Fibroblast of mammary gland (primary cell): Measurements from ENCODE around the gene ICE2.

ENCODE experiments used
- DNase-seq: peaks from one replicate; pipeline ENCODE4 v3.0.0-alpha.2; 2010; ENCODE audit warnings: low read depth
- H3K4me3 ChIP-seq: 2 replicates; pipeline ENCODE4 v1.5.1; 2011; ENCODE audit warnings: low read depth, mild to moderate bottlenecking, low read length, moderate library complexity; ENCODE audit not compliant: control insufficient read depth
- CTCF ChIP-seq: conservative IDR thresholded peaks from 2 replicates; pipeline ENCODE4 v1.5.1; 2011; ENCODE audit warnings: low read depth, low read length, inconsistent platforms; ENCODE audit not compliant: control insufficient read depth, insufficient read depth

The ICE2 gene

DNA sequence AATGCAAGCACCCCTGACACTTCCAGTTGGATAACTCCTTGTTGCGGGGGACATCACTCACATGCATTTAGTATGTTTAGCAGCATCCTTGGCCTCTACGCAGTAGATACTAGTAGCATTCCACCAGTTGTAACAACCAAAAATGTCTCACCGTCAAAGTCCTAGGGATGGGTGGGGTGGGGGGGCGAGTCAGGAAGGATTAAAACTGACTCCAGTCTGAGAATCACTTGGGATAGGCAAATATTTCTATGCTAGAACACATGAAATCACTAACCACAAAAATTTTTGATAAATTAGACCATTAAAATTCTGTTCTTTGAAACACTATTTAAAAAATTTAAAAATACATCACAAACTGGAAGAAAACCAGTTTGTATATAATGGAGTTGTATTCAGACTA, 18.0 kb downstream of the ICE2 start:
- DNase-seq = no peak
- TF ChIP-seq CTCF = no peak
- H3K4me3 ChIP-seq = no peak overlapping the region

DNA sequence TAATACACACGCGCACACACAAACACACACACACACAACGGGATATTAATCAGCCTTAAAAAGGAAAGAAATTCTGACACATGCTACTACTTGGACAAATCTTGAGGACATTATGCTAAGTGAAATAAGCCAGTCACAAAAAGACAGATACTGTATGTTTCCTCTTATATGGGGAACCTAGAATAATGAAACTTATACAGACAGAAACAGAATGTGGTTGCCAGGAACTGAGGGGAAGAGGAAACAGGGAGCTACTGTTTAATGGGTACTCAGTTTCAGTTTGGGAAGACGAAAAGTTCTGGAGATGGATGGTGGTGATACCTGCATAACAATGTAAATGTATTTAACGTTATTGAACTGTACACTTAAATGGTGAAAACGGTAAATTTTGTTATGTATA, 20.2 kb downstream of the ICE2 start:
- DNase-seq = no peak
- no peak for TF ChIP-seq CTCF
- no peak overlapping the region for H3K4me3 ChIP-seq

DNA sequence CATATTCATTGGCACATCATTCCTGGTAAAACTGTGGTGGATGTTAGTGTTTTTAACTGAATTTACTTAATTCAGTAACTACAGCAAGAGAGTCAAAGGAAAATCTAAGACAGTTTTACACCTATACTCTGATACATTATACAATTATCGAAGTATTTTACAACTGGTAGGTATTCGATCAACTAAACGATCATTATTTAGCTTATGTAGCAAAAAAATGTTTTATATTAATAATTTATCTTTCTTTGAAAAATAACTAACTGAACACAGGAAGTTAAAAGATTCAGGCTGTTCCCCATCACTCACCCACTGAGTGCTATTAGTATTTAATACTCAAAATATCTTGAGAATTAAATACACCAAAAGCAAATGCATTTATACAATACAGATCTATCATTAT, 21.0 kb downstream of the ICE2 start:
- TF ChIP-seq CTCF = no peak
- DNase-seq = no peak
- no peak overlapping the region for H3K4me3 ChIP-seq

- TF ChIP-seq CTCF = no peak
- no peak overlapping the region for H3K4me3 ChIP-seq
- no peak for DNase-seq
Observed at GRCh38 chr15:60454824-60455223, 24.1 kb downstream of the ICE2 start.

- no peak for DNase-seq
- no peak overlapping the region for H3K4me3 ChIP-seq
- no peak for TF ChIP-seq CTCF
Observed at GRCh38 chr15:60448668-60449360, 30.1 kb downstream of the ICE2 start.

DNA sequence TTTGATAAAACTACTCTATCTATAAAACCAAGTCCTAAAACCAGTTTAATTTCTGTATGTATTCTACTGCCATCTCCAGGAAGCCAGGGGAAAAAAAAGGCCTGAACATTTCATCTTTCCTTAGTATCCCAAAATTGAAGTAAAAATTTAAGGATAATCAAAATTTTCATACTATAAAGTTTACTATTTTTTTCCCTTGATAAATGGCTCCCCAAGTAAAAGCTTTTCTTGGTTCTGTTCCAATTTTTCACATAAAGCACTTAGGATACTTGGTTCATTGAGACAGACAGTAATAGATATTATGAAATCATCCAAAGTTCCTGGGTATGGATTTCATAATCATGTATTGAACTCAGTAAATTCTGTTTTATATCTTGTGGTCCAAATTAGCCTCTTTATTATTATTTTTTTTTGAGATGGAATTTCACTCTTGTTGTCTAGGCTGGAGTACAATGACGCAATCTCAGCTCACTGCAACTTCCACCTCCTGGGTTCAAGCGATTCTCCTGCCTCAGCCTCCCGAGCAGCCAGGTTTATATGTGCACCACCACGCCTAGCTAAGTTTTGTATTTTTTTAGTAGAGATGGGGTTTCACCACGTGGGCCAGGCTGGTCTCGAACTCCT, 34.5 kb downstream of the ICE2 start:
- DNase-seq = peak; percentile 59
- no peak overlapping the region for H3K4me3 ChIP-seq
- TF ChIP-seq CTCF = peak; percentile 77

- no peak for TF ChIP-seq CTCF
- H3K4me3 ChIP-seq = no peak overlapping the region
- DNase-seq = peak; percentile 57
Observed at GRCh38 chr15:60442763-60443162, 36.2 kb downstream of the ICE2 start.
